ENCODE measurements around the gene SF3B2. TPM values are rescaled to one million over a fixed set of nuclear protein-coding genes. Genes with fewer than 3 reads are reported as not detected.

The SF3B2 gene
- total and polyA plus RNA-seq, 2 donors (not counting 3 experiments of a cell fraction or from before 2014, with no cell fraction given), result 99.4 to 196 TPM

- Histone ChIP-seq H3K4me3 (replicated peaks in 1 of 3; ENCODE audit: insufficient read depth in 1 of 3, low read depth in 1 of 3, low read length in 3 of 3) (no peak overlapping the region), H3K9me3 (replicated peaks; ENCODE audit: control insufficient read depth, insufficient read depth, low read length) (no peaks in the 10 kb centered on the region), H2AFZ (ENCODE audit: low read depth, low read length) (no peak overlapping the region), H3K9ac (replicated peaks; ENCODE audit: extremely low read depth, insufficient read depth, low read length) (no peak overlapping the region), H3K36me3 (ENCODE audit: control insufficient read depth in 2 of 2, extremely low read depth in 1 of 2, insufficient read depth in 2 of 2, low read length in 2 of 2) (no peaks in the 10 kb centered on the region), H3K79me2 (ENCODE audit: control insufficient read depth, insufficient read depth, low read length) (peaks cover 53% of the 10 kb centered on the region), H3K27ac (ENCODE audit: insufficient read depth, low read depth, low read length) (no peak overlapping the region), H3K4me2 (ENCODE audit: insufficient read depth, low read length) (peak overlapping the region; percentile 45), H3K4me1 (ENCODE audit: control insufficient read depth, extremely low read depth, insufficient read depth, low read length) (peaks cover 40% of the 10 kb centered on the region), H4K20me1 (replicated peaks; ENCODE audit: control insufficient read depth, extremely low read depth, insufficient read depth, low read length) (peaks cover 3% of the 10 kb centered on the region), H3K27me3 (ENCODE audit: control insufficient read depth in 2 of 2, insufficient read depth in 2 of 2, low read length in 2 of 2) (no peaks in the 10 kb centered on the region), H3K9me1 (replicated peaks; ENCODE audit: control insufficient read depth, extremely low read depth, insufficient read depth, low read length) (no peaks in the 10 kb centered on the region)
- intact Hi-C loops (cut with micrococcal nuclease), result loop anchor here (5.0 kb wide), 1 partner anchor 34 kb away; no protein-coding TSS in a partner anchor
- POLR2A ChIA-PET, result no interaction called here
- FAIRE-seq, result no peak
- CTCF ChIA-PET, result interaction anchor here (0.7 to 3.6 kb wide), 2 partner anchors 15 to 16 kb away, joined by 3 to 18 read pairs; no protein-coding TSS in a partner anchor
- TF ChIP-seq, protein P1, sequence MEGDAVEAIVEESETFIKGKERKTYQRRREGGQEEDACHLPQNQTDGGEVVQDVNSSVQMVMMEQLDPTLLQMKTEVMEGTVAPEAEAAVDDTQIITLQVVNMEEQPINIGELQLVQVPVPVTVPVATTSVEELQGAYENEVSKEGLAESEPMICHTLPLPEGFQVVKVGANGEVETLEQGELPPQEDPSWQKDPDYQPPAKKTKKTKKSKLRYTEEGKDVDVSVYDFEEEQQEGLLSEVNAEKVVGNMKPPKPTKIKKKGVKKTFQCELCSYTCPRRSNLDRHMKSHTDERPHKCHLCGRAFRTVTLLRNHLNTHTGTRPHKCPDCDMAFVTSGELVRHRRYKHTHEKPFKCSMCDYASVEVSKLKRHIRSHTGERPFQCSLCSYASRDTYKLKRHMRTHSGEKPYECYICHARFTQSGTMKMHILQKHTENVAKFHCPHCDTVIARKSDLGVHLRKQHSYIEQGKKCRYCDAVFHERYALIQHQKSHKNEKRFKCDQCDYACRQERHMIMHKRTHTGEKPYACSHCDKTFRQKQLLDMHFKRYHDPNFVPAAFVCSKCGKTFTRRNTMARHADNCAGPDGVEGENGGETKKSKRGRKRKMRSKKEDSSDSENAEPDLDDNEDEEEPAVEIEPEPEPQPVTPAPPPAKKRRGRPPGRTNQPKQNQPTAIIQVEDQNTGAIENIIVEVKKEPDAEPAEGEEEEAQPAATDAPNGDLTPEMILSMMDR (IDR thresholded peaks at IDR 0.05; ENCODE audit: extremely low read depth in 1 of 2, insufficient read depth in 1 of 2, low read depth in 1 of 2, low read length in 2 of 2), result no peak
- TF ChIP-seq POLR2AphosphoS5 (IDR thresholded peaks at IDR 0.05; ENCODE audit: insufficient read depth, low read depth, low read length) (no peak), GATA2 (IDR thresholded peaks at IDR 0.05; ENCODE audit: insufficient read depth, insufficient read length, low read depth, low read length) (no peak), FOS (IDR thresholded peaks at IDR 0.05; ENCODE audit: borderline replicate concordance, insufficient read depth, low read length) (no peak), MAX (IDR thresholded peaks at IDR 0.05; ENCODE audit: insufficient read depth, insufficient read length) (no peak), POLR2A (IDR thresholded peaks at IDR 0.05; ENCODE audit: low read depth, low read length) (no peak), EZH2 (IDR thresholded peaks at IDR 0.05; ENCODE audit: borderline replicate concordance, low read depth, low read length, severe bottlenecking) (no peak), JUN (IDR thresholded peaks at IDR 0.05; ENCODE audit: borderline replicate concordance, insufficient read depth, insufficient read length, low read depth) (no peak), MYC (IDR thresholded peaks at IDR 0.05; ENCODE audit: low read depth, low read length) (no peak)
- dilution Hi-C loops (cut with MboI; ENCODE audit: extremely low pct_ligation_motif_present, low sequenced_read_pairs), result no loop called here
- no TSS peak for BruUV-seq (replicated peaks)
- no peak for DNase-seq (ENCODE audit: low read depth, low spot score)
Measured at GRCh38 chr11:66083767-66084166, 31.6 kb downstream of the SF3B2 start.

Measured in endothelial cell of umbilical vein (primary cell).